WTC11 (cell line): Measurements from ENCODE around the gene EIF5A.

Experiments
- ATF3 ChIP-seq: sonication (generic); formaldehyde crosslinking; conservative IDR thresholded peaks from 2 replicates; pipeline ENCODE4 v1.8.1; 2022; ENCODE audit warnings: mild to moderate bottlenecking, missing genetic modification reagents
- CTCF ChIP-seq: fragments of 200-600 bp; IDR thresholded peaks from 2 replicates; pipeline ENCODE4 v1.8.0; 2022; ENCODE audit warnings: antibody characterized with exemption
- HMGXB4 ChIP-seq: sonication (generic); formaldehyde crosslinking; IDR thresholded peaks from 2 replicates; pipeline ENCODE4 v1.8.1; 2023; ENCODE audit warnings: mild to moderate bottlenecking, moderate library complexity, missing genetic modification reagents
- NFE2L1 ChIP-seq: sonication (generic); formaldehyde crosslinking; IDR thresholded peaks from 2 replicates; pipeline ENCODE4 v1.8.1; 2023; ENCODE audit warnings: missing genetic modification reagents
- NR2C2 ChIP-seq: sonication (generic); formaldehyde crosslinking; IDR thresholded peaks from 2 replicates; pipeline ENCODE4 v1.8.0; 2022; ENCODE audit warnings: mild to moderate bottlenecking, missing genetic modification reagents
- NR3C1 ChIP-seq: sonication (generic); formaldehyde crosslinking; conservative IDR thresholded peaks from 2 replicates; pipeline ENCODE4 v1.8.1; 2023; ENCODE audit warnings: low read depth, mild to moderate bottlenecking, missing genetic modification reagents
- PRRX2 ChIP-seq: fragments of 250-450 bp; sonication (Bioruptor Pico); IDR thresholded peaks from 2 replicates; pipeline ENCODE4 v1.8.0; 2021; ENCODE audit warnings: mild to moderate bottlenecking
- RELA ChIP-seq: sonication (generic); formaldehyde crosslinking; IDR thresholded peaks from 2 replicates; pipeline ENCODE4 v1.8.1; 2022; ENCODE audit warnings: missing genetic modification reagents, mild to moderate bottlenecking, borderline replicate concordance
- SMAD3 ChIP-seq: sonication (generic); formaldehyde crosslinking; IDR thresholded peaks from 2 replicates; pipeline ENCODE4 v1.8.0; 2022; ENCODE audit warnings: missing genetic modification reagents, mild to moderate bottlenecking, borderline replicate concordance
- SP1 ChIP-seq: sonication (generic); formaldehyde crosslinking; conservative IDR thresholded peaks from 2 replicates; pipeline ENCODE4 v1.8.1; 2022; ENCODE audit warnings: missing genetic modification reagents
- TP53 ChIP-seq: sonication (generic); formaldehyde crosslinking; IDR thresholded peaks from 2 replicates; pipeline ENCODE4 v1.8.1; 2023; ENCODE audit warnings: mild to moderate bottlenecking, missing genetic modification reagents
- ZBTB43 ChIP-seq: sonication (generic); formaldehyde crosslinking; IDR thresholded peaks from 2 replicates; pipeline ENCODE4 v1.8.1; 2023; ENCODE audit warnings: mild to moderate bottlenecking, missing genetic modification reagents
- ZNF416 ChIP-seq: fragments of 250-450 bp; sonication (Bioruptor Pico); IDR thresholded peaks from 2 replicates; pipeline ENCODE4 v1.9.0; 2021; ENCODE audit warnings: mild to moderate bottlenecking, inconsistent platforms

- TF ChIP-seq PRRX2: no peak
- peak; percentile 66; the same call in 1 of the 2 replicates for TF ChIP-seq NR3C1 (CRISPR knock-in tag)
- TF ChIP-seq NFE2L1 (CRISPR knock-in tag): peak; percentile 66; the same call in 1 of the 2 replicates
- peak; percentile 90; the same call in 1 of the 2 replicates for TF ChIP-seq CTCF
- peak; percentile 81; the same call in 1 of the 2 replicates for TF ChIP-seq SMAD3
- TF ChIP-seq SP1 (CRISPR knock-in tag): peak; percentile 69
- peak; percentile 86; the same call in 1 of the 2 replicates for TF ChIP-seq TP53 (CRISPR knock-in tag)
- TF ChIP-seq HMGXB4 (CRISPR knock-in tag): peak; percentile 92
- TF ChIP-seq ZNF416 (CRISPR knock-in tag): no peak
- TF ChIP-seq ATF3: no peak
- no peak for TF ChIP-seq NR2C2 (CRISPR knock-in tag)
- TF ChIP-seq RELA: no peak
- TF ChIP-seq ZBTB43 (CRISPR knock-in tag): peak; percentile 81; the same call in 1 of the 2 replicates
Measured at GRCh38 chr17:7296189-7296861, 11.1 kb upstream of the EIF5A start.
